ENCODE measurements around the gene LCN9. TPM values are rescaled to one million over a fixed set of nuclear protein-coding genes. Genes with fewer than 3 reads are reported as not detected.

Gene LCN9
- total and polyA plus RNA-seq, 9 of the 15 experiments (the other 6 are each of a cell fraction or from before 2014, with no cell fraction given) = not detected

DNA sequence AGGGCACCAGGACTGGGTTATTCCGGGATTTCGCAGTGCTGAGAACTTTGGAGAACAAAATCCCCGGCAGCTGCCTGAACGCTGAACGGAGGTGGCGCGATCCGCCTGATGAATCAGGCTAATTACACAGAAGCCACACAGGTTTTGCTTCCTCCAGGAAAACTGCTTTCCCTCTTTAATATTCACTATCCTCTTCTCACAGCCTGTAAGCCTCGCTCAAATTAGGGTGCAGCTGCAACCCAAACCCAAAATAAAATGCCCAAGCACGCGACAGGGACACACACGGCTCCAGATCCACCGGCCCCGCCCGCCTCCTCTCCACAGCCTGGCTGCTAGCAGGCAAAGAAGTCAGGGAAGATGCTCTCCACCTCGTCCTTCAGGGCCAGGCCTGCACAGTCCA is 30.2 kb downstream of the LCN9 start (continued):
- TF ChIP-seq, protein P1, sequence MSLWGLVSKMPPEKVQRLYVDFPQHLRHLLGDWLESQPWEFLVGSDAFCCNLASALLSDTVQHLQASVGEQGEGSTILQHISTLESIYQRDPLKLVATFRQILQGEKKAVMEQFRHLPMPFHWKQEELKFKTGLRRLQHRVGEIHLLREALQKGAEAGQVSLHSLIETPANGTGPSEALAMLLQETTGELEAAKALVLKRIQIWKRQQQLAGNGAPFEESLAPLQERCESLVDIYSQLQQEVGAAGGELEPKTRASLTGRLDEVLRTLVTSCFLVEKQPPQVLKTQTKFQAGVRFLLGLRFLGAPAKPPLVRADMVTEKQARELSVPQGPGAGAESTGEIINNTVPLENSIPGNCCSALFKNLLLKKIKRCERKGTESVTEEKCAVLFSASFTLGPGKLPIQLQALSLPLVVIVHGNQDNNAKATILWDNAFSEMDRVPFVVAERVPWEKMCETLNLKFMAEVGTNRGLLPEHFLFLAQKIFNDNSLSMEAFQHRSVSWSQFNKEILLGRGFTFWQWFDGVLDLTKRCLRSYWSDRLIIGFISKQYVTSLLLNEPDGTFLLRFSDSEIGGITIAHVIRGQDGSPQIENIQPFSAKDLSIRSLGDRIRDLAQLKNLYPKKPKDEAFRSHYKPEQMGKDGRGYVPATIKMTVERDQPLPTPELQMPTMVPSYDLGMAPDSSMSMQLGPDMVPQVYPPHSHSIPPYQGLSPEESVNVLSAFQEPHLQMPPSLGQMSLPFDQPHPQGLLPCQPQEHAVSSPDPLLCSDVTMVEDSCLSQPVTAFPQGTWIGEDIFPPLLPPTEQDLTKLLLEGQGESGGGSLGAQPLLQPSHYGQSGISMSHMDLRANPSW (CRISPR knock-in tag; IDR thresholded peaks at IDR 0.05) = no peak
- TF ChIP-seq, protein P2, sequence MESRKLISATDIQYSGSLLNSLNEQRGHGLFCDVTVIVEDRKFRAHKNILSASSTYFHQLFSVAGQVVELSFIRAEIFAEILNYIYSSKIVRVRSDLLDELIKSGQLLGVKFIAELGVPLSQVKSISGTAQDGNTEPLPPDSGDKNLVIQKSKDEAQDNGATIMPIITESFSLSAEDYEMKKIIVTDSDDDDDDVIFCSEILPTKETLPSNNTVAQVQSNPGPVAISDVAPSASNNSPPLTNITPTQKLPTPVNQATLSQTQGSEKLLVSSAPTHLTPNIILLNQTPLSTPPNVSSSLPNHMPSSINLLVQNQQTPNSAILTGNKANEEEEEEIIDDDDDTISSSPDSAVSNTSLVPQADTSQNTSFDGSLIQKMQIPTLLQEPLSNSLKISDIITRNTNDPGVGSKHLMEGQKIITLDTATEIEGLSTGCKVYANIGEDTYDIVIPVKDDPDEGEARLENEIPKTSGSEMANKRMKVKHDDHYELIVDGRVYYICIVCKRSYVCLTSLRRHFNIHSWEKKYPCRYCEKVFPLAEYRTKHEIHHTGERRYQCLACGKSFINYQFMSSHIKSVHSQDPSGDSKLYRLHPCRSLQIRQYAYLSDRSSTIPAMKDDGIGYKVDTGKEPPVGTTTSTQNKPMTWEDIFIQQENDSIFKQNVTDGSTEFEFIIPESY (CRISPR knock-in tag; IDR thresholded peaks at IDR 0.05) = no peak
- no peak for TF ChIP-seq CBX5 (IDR thresholded peaks at IDR 0.05; ENCODE audit: borderline replicate concordance, low read depth)
- no peak for TF ChIP-seq RHOXF2B (CRISPR knock-in tag; conservative IDR thresholded peaks at IDR 0.05)

DNA sequence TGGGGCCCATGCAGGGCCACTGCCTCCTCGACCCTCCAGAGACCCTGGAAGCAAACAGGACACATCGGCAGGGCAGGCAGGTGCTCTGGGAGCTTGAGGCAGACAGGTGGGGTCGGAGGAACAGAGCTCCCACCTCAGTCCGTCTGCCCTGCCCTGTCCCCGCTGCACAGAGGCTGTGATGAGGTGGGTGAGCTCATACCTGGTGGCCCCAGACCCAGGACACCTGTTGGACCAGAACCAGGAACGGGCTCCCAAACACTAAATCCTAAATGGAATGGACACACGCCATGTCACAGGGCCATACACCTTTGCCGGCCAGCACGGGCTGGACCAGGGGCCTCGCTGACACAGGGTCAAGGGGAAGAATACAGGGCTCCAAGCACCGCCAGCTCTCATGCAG is 30.7 kb downstream of the LCN9 start:
- intact Hi-C loops (cut with micrococcal nuclease) (no loop called here), in situ Hi-C loops (cut with MboI) (no loop called here)
- Histone ChIP-seq H3K79me2 (ENCODE audit: control insufficient read depth, insufficient read depth, low read length) (no peaks in the 10 kb centered on the region), H4K20me1 (replicated peaks; ENCODE audit: control insufficient read depth, insufficient read depth, low read length) (peaks cover 7% of the 10 kb centered on the region; the same call in 1 of the 2 replicates), H3K36me3 (ENCODE audit: control insufficient read depth, insufficient read depth, low read length) (no peaks in the 10 kb centered on the region), H3K9me3 (replicated peaks; ENCODE audit: control insufficient read depth, insufficient read depth, low read depth, low read length) (no peaks in the 10 kb centered on the region; the same call in 1 of the 2 replicates), H3K4me3 (no peak overlapping the region), H3K4me1 (replicated peaks in 1 of 2; ENCODE audit: control insufficient read depth in 2 of 2, insufficient read depth in 2 of 2, low read length in 2 of 2) (peaks cover 0 to 30% of the 10 kb centered on the region in 2 experiments; a peak in 1 of 5 replicates), H2AFZ (ENCODE audit: low read depth, low read length) (no peak overlapping the region), H3K9ac (ENCODE audit: insufficient read depth in 1 of 2, low read depth in 2 of 2, low read length in 2 of 2) (no peak overlapping the region), H3K4me2 (ENCODE audit: insufficient read depth, low read length) (no peak overlapping the region), H3K27me3 (ENCODE audit: control insufficient read depth in 2 of 2, insufficient read depth in 2 of 2, low read length in 2 of 2) (peaks cover 34 to 83% of the 10 kb centered on the region in 2 experiments; a peak in 4 of 5 replicates), H3K9me1 (ENCODE audit: control insufficient read depth, insufficient read depth, low read length) (no peaks in the 10 kb centered on the region), H3K27ac (ENCODE audit: extremely low read depth, low read depth, low read length) (no peak overlapping the region)
- POLR2A ChIA-PET = no interaction called here
- DNase-seq (ENCODE audit: extremely low read depth in 1 of 4, low spot score in 3 of 4) (no peak), FAIRE-seq (no peak), ATAC-seq (no peak)
- WGBS (ENCODE audit: insufficient coverage, low coverage, missing lambda C conversion rate) = 0% methylated on average over 11 of the region's 11 CpGs
- CTCF ChIA-PET (ENCODE audit: low intra/inter-chr PET ratio) = no interaction called here
- BruUV-seq (replicated peaks) = no TSS peak
- TF ChIP-seq MEF2D (tag; conservative IDR thresholded peaks at IDR 0.05; ENCODE audit: low read depth) (no peak), SMARCA4 (IDR thresholded peaks at IDR 0.05) (no peak), NRF1 (conservative IDR thresholded peaks at IDR 0.05 in 1 of 2, IDR thresholded peaks at IDR 0.05 in 1 of 2) (no peak), SREBF2 (CRISPR knock-in tag; IDR thresholded peaks at IDR 0.05) (no peak), SP1 (CRISPR knock-in tag; IDR thresholded peaks at IDR 0.05) (no peak), KDM1A (IDR thresholded peaks at IDR 0.05) (no peak), CC2D1A (IDR thresholded peaks at IDR 0.05) (no peak)
- TF ChIP-seq, protein P3, sequence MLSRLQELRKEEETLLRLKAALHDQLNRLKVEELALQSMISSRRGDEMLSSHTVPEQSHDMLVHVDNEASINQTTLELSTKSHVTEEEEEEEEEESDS (CRISPR knock-in tag; IDR thresholded peaks at IDR 0.05) = no peak
- TF ChIP-seq, protein P4, sequence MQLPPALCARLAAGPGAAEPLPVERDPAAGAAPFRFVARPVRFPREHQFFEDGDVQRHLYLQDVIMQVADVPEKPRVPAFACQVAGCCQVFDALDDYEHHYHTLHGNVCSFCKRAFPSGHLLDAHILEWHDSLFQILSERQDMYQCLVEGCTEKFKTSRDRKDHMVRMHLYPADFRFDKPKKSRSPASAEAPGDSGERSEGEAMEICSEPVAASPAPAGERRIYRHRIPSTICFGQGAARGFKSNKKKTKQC (CRISPR knock-in tag; IDR thresholded peaks at IDR 0.05) = no peak
- TF ChIP-seq, protein P5, sequence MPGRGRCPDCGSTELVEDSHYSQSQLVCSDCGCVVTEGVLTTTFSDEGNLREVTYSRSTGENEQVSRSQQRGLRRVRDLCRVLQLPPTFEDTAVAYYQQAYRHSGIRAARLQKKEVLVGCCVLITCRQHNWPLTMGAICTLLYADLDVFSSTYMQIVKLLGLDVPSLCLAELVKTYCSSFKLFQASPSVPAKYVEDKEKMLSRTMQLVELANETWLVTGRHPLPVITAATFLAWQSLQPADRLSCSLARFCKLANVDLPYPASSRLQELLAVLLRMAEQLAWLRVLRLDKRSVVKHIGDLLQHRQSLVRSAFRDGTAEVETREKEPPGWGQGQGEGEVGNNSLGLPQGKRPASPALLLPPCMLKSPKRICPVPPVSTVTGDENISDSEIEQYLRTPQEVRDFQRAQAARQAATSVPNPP (IDR thresholded peaks at IDR 0.05; ENCODE audit: borderline replicate concordance, insufficient read depth, insufficient read length) = no peak

Data from K562 (cell line).